ENCODE measurements around the gene SRM.
"Not testable (repeated sequence)": the region's sequence is repeated elsewhere in the genome, so short reads cannot be mapped to it uniquely, and the experiment has no call there.

The SRM gene

GRCh38 chr1:11059968-11060830 is at the start of gene SRM:
Gene SRM (minus strand): TSS chr1:11060018. CDS start chr1:11059943, 75 bp downstream.
- peak; percentile 89 for DNase-seq (ENCODE audit: low read depth)
- peak; percentile 6 for TF ChIP-seq CTCF (IDR thresholded peaks at IDR 0.05; ENCODE audit: low read length, missing control alignments)
- peak within 1 kb of the TSS; percentile 79 for H3K4me3 ChIP-seq (replicated peaks; ENCODE audit: low read depth, low read length)

GRCh38 chr1:11109047-11109760 is 49.4 kb upstream of the SRM start:
- no peak for DNase-seq (ENCODE audit: low read depth)
- no peak overlapping the region for H3K4me3 ChIP-seq (replicated peaks; ENCODE audit: low read depth, low read length)

GRCh38 chr1:11107599-11107998 is 47.8 kb upstream of the SRM start:
- no peak for TF ChIP-seq CTCF (IDR thresholded peaks at IDR 0.05; ENCODE audit: low read length, missing control alignments)
- DNase-seq (ENCODE audit: low read depth), result no peak
- no peak overlapping the region for H3K4me3 ChIP-seq (replicated peaks; ENCODE audit: low read depth, low read length)

More at GRCh38 chr1:11109047-11109760, 49.4 kb upstream of the SRM start:
- TF ChIP-seq CTCF (IDR thresholded peaks at IDR 0.05; ENCODE audit: low read length, missing control alignments), result no peak

GRCh38 chr1:11105586-11105985 is 45.8 kb upstream of the SRM start:
- TF ChIP-seq CTCF (IDR thresholded peaks at IDR 0.05; ENCODE audit: low read length, missing control alignments), result no peak
- no peak overlapping the region for H3K4me3 ChIP-seq (replicated peaks; ENCODE audit: low read depth, low read length)
- DNase-seq (ENCODE audit: low read depth), result no peak

DNA sequence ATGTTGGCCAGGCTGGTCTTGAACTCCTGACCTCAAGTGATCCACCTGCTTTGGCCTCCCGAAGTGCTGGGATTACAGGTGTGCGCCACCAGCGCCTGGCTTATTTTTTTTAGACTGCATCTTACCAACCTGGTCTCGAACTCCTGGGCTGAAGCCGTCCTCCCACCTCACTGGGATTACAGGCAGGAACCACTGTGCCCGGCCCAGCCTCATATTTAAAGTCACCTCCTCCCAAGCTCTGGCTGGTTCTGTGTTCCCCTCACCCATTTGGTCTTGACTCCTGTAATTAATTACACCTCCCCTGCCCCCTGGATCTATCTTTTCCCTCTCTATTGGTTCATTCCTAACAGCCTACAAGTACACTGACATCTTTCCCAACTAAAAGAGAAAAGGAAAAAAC is 41.5 kb upstream of the SRM start:
- DNase-seq (ENCODE audit: low read depth), result no peak
- H3K4me3 ChIP-seq (replicated peaks; ENCODE audit: low read depth, low read length), result no peak overlapping the region
- no peak for TF ChIP-seq CTCF (IDR thresholded peaks at IDR 0.05; ENCODE audit: low read length, missing control alignments)

- DNase-seq (ENCODE audit: low read depth); H3K4me3 ChIP-seq (replicated peaks; ENCODE audit: low read depth, low read length): not testable (repeated sequence)
Observed at GRCh38 chr1:11100806-11101205, 41.0 kb upstream of the SRM start.

DNA sequence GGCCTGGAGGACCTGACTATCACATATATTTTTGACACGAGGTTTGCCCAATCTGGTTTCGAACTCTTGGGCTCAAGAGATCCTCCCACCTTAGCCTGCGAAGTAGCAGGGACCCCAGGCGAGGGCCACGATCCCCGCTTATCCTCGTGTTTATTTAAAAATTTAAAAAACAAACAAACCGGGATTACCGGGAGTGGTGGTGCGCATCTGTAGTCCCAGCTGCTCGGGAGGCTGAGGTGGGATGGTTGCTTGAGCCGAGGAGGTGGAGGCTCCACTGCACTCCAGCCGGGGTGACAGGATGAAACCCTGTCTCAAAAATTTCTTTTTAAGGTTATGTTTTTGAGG is 40.3 kb upstream of the SRM start:
- no peak for DNase-seq (ENCODE audit: low read depth)
- no peak for TF ChIP-seq CTCF (IDR thresholded peaks at IDR 0.05; ENCODE audit: low read length, missing control alignments)
- H3K4me3 ChIP-seq (replicated peaks; ENCODE audit: low read depth, low read length), result peak overlapping the region; percentile 95
